ENCODE data around the gene GALNT13.

GRCh38 chr2:154195644-154196195, 324.0 kb downstream of the GALNT13 start:
- no peak for TF ChIP-seq CTCF (IDR thresholded peaks at IDR 0.05)
- TF ChIP-seq POLR2A (IDR thresholded peaks at IDR 0.05): no peak

Data from lower leg skin (tissue), 3 donors.